Measurements from ENCODE around the gene PAK6.

The PAK6 gene

DNA sequence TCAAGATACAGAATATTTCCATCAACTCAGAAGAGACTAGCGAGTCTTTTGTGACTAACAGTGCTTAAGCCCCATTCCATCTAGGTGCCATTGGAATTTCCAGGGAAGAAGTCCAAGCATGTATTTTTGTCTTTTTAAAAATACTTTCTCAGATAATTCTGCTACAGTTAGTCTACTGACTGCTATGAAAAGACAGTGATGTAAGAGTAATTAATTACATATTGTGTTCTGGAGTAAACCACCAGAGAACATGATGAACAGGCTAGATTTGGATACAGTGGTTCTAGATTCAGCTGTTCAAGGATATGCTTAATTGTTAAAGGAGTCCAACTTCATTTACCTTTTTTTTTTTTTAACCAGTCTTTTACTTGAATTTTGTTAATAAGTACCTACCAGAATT is 34.8 kb upstream of the PAK6 start:
- TF ChIP-seq CTCF (IDR thresholded peaks at IDR 0.05; ENCODE audit: insufficient read depth, low read length, poor library complexity, severe bottlenecking): no peak
- no peak overlapping the region for H3K4me3 ChIP-seq (replicated peaks; ENCODE audit: low read depth, low read length)
- DNase-seq (ENCODE audit: extremely low read depth, insufficient read length): no peak
- H3K36me3 ChIP-seq (ENCODE audit: control insufficient read depth, insufficient read depth, low read length): peaks cover 8% of the 10 kb centered on the region
- H3K27me3 ChIP-seq (replicated peaks; ENCODE audit: control insufficient read depth, insufficient read depth, low read length): no peaks in the 10 kb centered on the region

DNA sequence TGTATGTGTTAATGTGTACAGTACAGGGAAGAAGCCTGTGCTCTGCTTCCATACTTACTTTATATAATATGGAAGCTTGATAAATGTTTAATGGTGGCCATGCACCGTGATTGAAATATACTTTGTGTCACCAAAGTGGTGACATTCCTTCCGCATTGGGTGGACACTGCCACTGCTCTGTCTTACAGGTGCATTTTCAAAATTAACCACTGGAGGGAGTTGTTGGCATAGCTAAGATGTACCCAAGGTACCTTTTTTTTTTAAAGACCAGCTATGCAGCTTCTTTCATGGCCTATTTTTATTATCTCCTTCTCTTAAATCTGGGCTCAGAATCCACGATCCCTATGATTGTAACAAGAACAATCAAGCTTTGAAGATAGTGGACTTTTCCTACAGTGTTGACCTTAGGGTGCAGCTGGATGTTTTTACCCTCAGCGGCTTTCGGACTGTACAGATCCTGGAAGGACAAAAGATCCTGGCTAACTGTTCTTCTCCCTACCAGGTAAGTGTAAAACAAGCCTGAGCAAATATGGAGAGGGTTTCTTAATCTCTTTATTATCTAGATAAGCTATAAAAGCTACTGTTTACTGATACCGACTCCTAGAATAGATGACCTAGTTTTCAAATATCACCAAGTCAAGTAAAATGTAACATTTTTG is 21.6 kb upstream of the PAK6 start:
- Histone ChIP-seq H3K36me3 (ENCODE audit: control insufficient read depth, insufficient read depth, low read length) (peaks cover 6% of the 10 kb centered on the region; the same call in 1 of the 2 replicates), H3K27me3 (replicated peaks; ENCODE audit: control insufficient read depth, insufficient read depth, low read length) (no peaks in the 10 kb centered on the region), H3K4me3 (replicated peaks; ENCODE audit: low read depth, low read length) (no peak overlapping the region)
- TF ChIP-seq CTCF (IDR thresholded peaks at IDR 0.05; ENCODE audit: insufficient read depth, low read length, poor library complexity, severe bottlenecking): peak; percentile 73
- DNase-seq (ENCODE audit: extremely low read depth, insufficient read length): no peak

GRCh38 chr15:40219801-40220200 is 19.1 kb upstream of the PAK6 start:
- H3K27me3 ChIP-seq (replicated peaks; ENCODE audit: control insufficient read depth, insufficient read depth, low read length): no peaks in the 10 kb centered on the region
- no peak for DNase-seq (ENCODE audit: extremely low read depth, insufficient read length)
- no peak for TF ChIP-seq CTCF (IDR thresholded peaks at IDR 0.05; ENCODE audit: insufficient read depth, low read length, poor library complexity, severe bottlenecking)
- H3K4me3 ChIP-seq (replicated peaks; ENCODE audit: low read depth, low read length): no peak overlapping the region
- H3K36me3 ChIP-seq (ENCODE audit: control insufficient read depth, insufficient read depth, low read length): peaks cover 5% of the 10 kb centered on the region; the same call in 1 of the 2 replicates

DNA sequence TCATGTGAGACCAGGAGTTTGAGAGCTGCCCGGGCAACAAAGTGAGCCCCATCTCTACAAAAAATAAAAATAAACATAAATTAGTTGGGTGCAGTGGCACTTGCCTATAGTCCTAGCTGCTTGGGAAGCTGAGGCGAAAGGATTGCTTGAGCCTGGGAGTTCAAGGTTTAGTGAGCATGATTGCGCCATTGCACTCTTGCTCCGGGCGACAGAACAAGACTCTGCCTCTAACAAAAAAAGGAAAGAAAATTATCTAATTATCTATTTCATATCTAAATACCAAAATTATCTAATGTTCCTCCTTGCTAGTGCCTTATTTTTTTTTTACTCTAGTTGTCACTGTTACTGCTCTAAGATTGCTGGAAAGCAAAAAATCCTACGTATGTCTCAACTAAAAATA is 16.7 kb upstream of the PAK6 start:
- no peak for TF ChIP-seq CTCF (IDR thresholded peaks at IDR 0.05; ENCODE audit: insufficient read depth, low read length, poor library complexity, severe bottlenecking)
- no peak for DNase-seq (ENCODE audit: extremely low read depth, insufficient read length)
- Histone ChIP-seq H3K27me3 (replicated peaks; ENCODE audit: control insufficient read depth, insufficient read depth, low read length) (no peaks in the 10 kb centered on the region), H3K4me3 (replicated peaks; ENCODE audit: low read depth, low read length) (no peak overlapping the region), H3K36me3 (ENCODE audit: control insufficient read depth, insufficient read depth, low read length) (peaks cover 4% of the 10 kb centered on the region; the same call in 1 of the 2 replicates)

DNA sequence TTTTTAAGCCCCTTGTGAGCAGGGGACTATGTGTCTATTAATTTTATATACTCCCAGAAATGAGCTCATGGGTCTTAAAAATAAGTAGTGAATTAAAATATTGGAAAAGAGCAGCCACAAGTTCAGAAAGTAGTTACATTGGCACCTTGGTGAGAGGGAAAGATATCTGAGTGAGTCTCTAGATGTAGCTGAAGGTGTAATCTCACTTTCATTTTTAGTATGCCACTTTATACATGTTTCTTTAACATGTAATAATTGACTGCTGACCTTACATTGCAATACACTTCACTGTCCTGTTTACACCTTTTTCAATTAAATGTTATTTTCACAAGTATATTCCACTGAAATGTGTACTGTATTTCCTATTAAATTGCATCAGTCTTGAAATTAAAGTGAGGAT is 12.1 kb upstream of the PAK6 start:
- Histone ChIP-seq H3K36me3 (ENCODE audit: control insufficient read depth, insufficient read depth, low read length) (peaks cover 17% of the 10 kb centered on the region), H3K4me3 (replicated peaks; ENCODE audit: low read depth, low read length) (no peak overlapping the region), H3K27me3 (replicated peaks; ENCODE audit: control insufficient read depth, insufficient read depth, low read length) (no peaks in the 10 kb centered on the region)
- DNase-seq (ENCODE audit: extremely low read depth, insufficient read length): no peak
- TF ChIP-seq CTCF (IDR thresholded peaks at IDR 0.05; ENCODE audit: insufficient read depth, low read length, poor library complexity, severe bottlenecking): no peak

DNA sequence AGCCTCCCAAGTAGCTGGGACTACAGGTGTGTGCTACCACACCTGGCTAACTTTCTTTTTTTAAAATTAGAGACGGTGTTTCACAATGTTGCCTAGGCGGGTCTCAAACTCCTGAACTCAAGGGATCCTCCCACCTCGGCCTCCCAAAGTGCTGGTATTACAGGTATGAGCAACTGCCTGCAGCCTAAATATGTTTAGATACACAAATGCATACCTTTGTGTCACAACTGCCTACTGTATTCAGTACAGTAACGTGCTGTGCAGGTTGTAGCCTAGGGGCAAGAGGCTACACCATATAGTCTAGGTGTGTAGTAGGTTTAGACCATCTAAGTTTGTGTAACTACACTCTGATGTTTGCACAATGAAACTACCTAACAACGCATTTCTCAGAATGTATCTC is 9.5 kb upstream of the PAK6 start:
- Histone ChIP-seq H3K27me3 (replicated peaks; ENCODE audit: control insufficient read depth, insufficient read depth, low read length) (no peaks in the 10 kb centered on the region), H3K36me3 (ENCODE audit: control insufficient read depth, insufficient read depth, low read length) (peaks cover 16% of the 10 kb centered on the region), H3K4me3 (replicated peaks; ENCODE audit: low read depth, low read length) (no peak overlapping the region)
- no peak for DNase-seq (ENCODE audit: extremely low read depth, insufficient read length)
- TF ChIP-seq CTCF (IDR thresholded peaks at IDR 0.05; ENCODE audit: insufficient read depth, low read length, poor library complexity, severe bottlenecking): no peak

Measured in GM06990 (cell line).